IPS-18c (cell line): ENCODE measurements around the gene GTPBP2.
"Not testable (repeated sequence)": the region's sequence is repeated elsewhere in the genome, so short reads cannot be mapped to it uniquely, and the experiment has no call there.

Experiments used
- H3K4me3 ChIP-seq: 2 replicates; pipeline ENCODE4 v1.7.0; 2013; ENCODE audit warnings: low read depth, mild to moderate bottlenecking, low read length, moderate library complexity; ENCODE audit not compliant: insufficient read depth
- H3K9me3 ChIP-seq: one replicate; pipeline ENCODE4 v1.6.1; 2013; ENCODE audit warnings: mild to moderate bottlenecking, low read length, moderate library complexity; ENCODE audit not compliant: control insufficient read depth, insufficient read depth

GTPBP2 gene

GRCh38 chr6:43667245-43668150, 38.4 kb upstream of the GTPBP2 start:
- Histone ChIP-seq H3K4me3 (peak overlapping the region; percentile 9; the same call in 1 of the 2 replicates), H3K9me3 (no peaks in the 10 kb centered on the region)

- Histone ChIP-seq H3K9me3 (no peaks in the 10 kb centered on the region), H3K4me3 (no peak overlapping the region)
Measured at GRCh38 chr6:43666196-43666920, 37.3 kb upstream of the GTPBP2 start.

- Histone ChIP-seq H3K9me3 (no peaks in the 10 kb centered on the region), H3K4me3 (no peak overlapping the region)
Measured at GRCh38 chr6:43665376-43665775, 36.3 kb upstream of the GTPBP2 start.

DNA sequence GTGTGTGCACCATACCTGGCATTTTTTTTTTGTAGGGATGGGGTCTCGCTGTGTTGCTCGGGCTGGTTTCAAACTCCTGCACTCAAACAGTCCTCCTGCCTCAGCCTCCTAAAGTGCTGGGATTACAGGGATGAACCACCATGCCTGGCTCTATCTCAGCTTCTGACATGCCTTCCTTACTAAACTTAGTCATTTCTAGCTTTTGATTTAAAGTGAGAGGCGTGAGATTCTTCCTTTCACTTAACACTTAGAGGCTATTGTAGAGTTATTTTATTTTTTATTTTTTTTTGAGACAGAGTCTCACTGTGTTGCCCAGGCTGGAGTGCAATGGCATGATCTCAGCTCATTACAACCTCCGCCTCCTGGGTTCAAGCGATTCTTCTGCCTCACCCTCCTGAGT, 33.9 kb upstream of the GTPBP2 start:
- H3K4me3 ChIP-seq, H3K9me3 ChIP-seq: not testable (repeated sequence)

- H3K4me3 ChIP-seq: no peak overlapping the region
- peaks cover 4% of the 10 kb centered on the region for H3K9me3 ChIP-seq
Measured at GRCh38 chr6:43658161-43658560, 29.1 kb upstream of the GTPBP2 start.

DNA sequence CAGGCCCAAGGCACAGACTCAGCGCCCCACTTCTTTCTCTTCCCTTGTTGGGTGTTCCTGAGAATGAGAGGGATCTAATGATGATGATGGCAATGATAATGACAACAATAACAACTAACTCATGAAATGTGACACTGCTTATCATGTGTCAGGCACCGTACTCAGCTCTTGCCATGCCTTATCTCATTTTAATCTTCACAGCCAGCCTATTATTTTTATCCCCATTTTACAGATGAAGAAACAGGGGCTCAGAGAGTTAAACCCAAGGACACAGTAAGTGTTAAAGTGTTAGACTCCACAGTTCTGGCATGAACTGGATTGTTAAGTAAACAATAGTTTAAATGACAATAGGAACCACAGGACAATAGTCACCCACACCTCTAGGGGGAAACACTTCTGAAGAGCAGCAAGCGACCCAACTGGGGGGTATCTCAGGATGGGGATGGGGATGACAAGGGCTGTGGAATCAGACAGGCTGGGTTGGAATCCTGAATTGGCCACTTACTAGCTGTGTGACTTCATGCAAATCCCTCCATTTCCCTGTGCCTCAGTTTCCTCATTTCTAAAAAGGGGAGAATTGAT, 28.2 kb upstream of the GTPBP2 start:
- Histone ChIP-seq H3K9me3 (peaks cover 4% of the 10 kb centered on the region), H3K4me3 (no peak overlapping the region)

GRCh38 chr6:43652822-43653221, 23.8 kb upstream of the GTPBP2 start:
- not testable (repeated sequence) for H3K9me3 ChIP-seq

GRCh38 chr6:43648248-43648647, 19.2 kb upstream of the GTPBP2 start:
- Histone ChIP-seq H3K9me3 (no peaks in the 10 kb centered on the region), H3K4me3 (no peak overlapping the region)

More at GRCh38 chr6:43652822-43653221, 23.8 kb upstream of the GTPBP2 start:
- not testable (repeated sequence) for H3K4me3 ChIP-seq

DNA sequence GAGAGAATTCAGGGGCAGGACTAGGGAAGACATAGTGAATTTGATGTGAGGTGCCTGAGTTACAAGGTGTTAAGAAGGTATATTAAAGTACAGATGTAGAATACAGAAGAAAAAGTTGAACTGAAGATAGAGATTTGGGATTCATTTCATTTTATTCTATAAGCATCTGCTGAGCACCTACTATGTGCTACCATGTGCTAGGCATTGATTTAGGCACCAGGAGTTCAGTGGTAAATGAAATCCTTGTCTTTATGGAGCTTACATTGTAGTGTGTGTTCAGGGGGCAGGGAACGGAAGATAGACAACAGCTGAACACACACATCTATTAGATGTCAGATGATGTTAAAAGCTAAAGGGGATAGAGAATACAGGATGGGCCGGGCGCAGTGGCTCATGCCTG, 18.5 kb upstream of the GTPBP2 start:
- H3K9me3 ChIP-seq: no peaks in the 10 kb centered on the region

GRCh38 chr6:43645613-43645964, 16.5 kb upstream of the GTPBP2 start:
- Histone ChIP-seq H3K9me3 (no peaks in the 10 kb centered on the region), H3K4me3 (peak overlapping the region; percentile 55)

More for the DNA sequence above, 18.5 kb upstream of the GTPBP2 start:
- H3K4me3 ChIP-seq: no peak overlapping the region

DNA sequence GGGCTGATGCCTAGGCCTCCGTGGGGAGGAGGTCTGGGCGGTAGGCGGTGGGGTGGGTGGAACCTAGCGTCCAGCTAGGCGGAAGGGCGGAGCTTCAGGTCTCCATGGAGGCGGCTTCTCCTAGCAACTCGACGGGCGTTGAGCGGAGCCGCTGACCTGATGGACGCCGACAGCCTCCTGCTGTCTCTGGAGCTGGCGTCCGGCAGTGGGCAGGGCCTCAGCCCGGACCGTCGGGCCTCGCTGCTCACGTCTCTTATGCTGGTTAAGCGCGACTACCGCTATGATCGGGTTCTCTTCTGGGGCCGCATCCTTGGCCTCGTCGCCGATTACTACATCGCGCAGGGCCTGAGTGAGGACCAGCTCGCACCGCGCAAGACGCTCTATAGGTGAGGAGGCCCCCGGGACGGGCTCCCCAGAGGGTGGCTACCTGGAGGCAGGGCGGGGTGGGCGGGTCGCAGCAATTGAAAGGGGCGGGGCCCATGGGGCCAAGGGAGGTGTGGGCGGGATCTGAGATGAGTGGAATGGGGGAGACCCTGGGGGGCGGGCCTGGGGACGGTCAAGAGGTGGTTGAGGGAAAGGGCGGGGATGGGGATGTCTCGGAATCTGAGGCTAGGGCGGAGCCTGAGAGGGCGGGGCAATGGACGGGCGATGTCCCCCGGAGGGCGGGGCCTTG, 16.0 kb upstream of the GTPBP2 start, which contains the start of gene RSPH9:
Gene RSPH9 (plus strand): TSS at position 97 of the 673 bp plus-strand sequence. CDS start 63 bp downstream, at position 160.
- H3K4me3 ChIP-seq: peak within 1 kb of the TSS; percentile 55
- H3K9me3 ChIP-seq: no peaks in the 10 kb centered on the region

DNA sequence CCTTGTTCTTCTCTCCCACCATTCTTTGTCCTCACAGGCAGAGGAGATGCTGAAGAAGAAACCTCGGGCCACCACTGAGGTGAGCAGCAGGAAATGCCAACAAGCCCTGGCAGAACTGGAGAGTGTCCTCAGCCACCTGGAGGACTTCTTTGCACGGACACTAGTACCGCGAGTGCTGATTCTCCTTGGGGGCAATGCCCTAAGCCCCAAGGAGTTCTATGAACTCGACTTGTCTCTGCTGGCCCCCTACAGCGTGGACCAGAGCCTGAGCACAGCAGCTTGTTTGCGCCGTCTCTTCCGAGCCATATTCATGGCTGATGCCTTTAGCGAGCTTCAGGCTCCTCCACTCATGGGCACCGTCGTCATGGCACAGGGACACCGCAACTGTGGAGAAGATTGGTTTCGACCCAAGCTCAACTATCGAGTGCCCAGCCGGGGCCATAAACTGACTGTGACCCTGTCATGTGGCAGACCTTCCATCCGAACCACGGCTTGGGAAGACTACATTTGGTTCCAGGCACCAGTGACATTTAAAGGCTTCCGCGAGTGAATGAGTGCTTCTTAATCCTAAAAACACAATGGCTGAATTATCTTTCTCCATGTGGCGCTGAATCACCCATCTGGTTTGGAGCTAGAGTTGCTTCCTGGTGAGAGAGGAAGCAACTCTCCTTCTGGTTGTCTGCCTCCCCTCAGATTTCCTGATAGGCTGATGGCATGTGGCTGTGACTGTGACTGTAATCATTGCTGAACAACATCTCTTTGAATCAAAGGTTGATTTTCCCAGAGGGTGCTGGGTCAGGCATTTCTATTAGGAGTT, 11.1 kb upstream of the GTPBP2 start:
- no peak overlapping the region for H3K4me3 ChIP-seq
- H3K9me3 ChIP-seq: no peaks in the 10 kb centered on the region

DNA sequence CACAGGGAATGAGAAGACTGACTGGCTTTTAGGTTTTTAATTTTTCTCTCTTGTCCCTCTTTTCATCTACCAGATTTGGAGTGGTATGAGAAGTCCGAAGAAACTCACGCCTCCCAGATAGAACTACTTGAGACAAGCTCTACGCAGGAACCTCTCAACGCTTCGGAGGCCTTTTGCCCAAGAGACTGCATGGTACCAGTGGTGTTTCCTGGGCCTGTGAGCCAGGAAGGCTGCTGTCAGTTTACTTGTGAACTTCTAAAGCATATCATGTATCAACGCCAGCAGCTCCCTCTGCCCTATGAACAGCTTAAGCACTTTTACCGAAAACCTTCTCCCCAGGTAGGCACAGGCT, 7.2 kb upstream of the GTPBP2 start:
- Histone ChIP-seq H3K9me3 (no peaks in the 10 kb centered on the region), H3K4me3 (peak overlapping the region; percentile 93)

DNA sequence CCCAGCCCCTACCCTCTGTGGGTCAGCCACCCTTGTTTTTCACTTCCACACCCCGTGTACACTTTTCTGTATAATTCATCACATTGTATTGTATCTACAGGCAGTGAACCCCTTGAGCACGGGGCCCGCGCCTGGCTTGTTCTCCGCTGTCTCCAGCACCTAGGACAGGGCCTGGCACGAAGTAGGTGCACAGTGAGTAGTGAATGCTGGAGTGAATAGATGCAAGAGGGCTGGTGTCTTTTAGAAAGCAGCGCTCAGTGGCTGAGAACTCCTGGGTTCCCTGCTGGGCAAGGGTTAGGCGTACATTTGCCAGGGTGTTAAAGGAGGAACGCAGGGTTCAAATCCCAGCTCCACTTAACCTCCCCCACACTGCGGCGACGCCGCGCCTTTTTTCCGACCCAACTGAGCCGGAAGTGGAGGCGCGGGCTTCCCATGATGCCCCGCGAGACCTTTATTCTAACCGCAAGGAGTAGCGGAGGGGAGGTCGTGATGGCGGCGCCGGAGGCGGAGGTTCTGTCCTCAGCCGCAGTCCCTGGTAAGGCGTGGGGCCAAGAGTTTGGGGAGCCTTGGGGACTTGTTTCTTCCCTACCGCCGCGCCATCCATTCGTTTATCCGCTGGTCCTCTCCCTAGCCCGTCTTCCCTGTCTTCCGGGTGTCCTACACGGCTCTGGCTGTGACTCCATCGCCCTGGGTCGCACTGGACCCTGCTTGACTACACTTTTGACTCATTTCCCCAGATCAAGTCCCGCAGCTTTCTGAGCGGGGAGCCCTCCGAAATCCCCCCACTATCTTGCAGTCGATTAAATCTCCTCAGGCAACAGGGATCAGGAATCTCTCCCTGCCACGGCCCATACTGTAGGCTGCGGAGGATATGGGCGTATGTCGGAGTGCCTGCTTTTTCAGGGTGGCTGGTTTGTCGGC, 6.6 kb upstream of the GTPBP2 start, which contains the start of gene MAD2L1BP:
Gene MAD2L1BP (plus strand): TSS at position 454 of the 921 bp plus-strand sequence. CDS start 36 bp downstream, at position 490.
- no peaks in the 10 kb centered on the region for H3K9me3 ChIP-seq
- H3K4me3 ChIP-seq: peak within 1 kb of the TSS; percentile 93

- Histone ChIP-seq H3K9me3 (no peaks in the 10 kb centered on the region), H3K4me3 (no peak overlapping the region)
Measured at GRCh38 chr6:43634702-43635303, 5.7 kb upstream of the GTPBP2 start.
